MCF 10A (cell line): ENCODE data around the gene ESRRG. TPM values are rescaled to one million over a fixed set of nuclear protein-coding genes. Genes with fewer than 3 reads are reported as not detected.
A peak's percentile ranks its signal among the peaks of the same experiment; 100 is the strongest.

Source experiments
- Bru-seq: library from RNA; stranded (reverse); fragments of 400-500 nt; gene quantifications from one replicate; lab custom pipeline; 2021; lab: Mats Ljungman, UMichigan
- BruChase-seq, 2 experiments: library from RNA; stranded (reverse); fragments of 400-500 nt; gene quantifications; one replicate each; lab custom pipeline; 2021; lab: Mats Ljungman, UMichigan
- BruUV-seq: library from RNA; stranded (reverse); fragments of 400-500 nt; replicated peaks from 2 replicates; lab custom pipeline; 2021; lab: Mats Ljungman, UMichigan
- CTCF ChIA-PET: fragments of 300-600 bp; sonication (Branson Sonifier 250); formaldehyde crosslinking; extraction: SDS; loops from one replicate; lab custom pipeline; 2021; ENCODE audit warnings: antibody characterized with exemption, inconsistent platforms; lab: Yijun Ruan, JAX
- POLR2A ChIA-PET: fragments of 300-600, 350-650 bp; sonication (Branson Sonifier 250); formaldehyde crosslinking; extraction: SDS; loops from one replicate; lab custom pipeline; 2020; ENCODE audit warnings: antibody characterized with exemption, inconsistent platforms; lab: Yijun Ruan, JAX
- DNase-seq: peaks from one replicate; pipeline ENCODE4 v3.0.0-alpha.2; 2018; ENCODE audit not compliant: unreplicated experiment
- H3K27ac Mint-ChIP-seq: one replicate; pipeline ENCODE4 v1.8.0; 2022; ENCODE audit warnings: mild to moderate bottlenecking, low read depth, mixed read lengths; ENCODE audit not compliant: unreplicated experiment
- H3K27me3 Mint-ChIP-seq: one replicate; pipeline ENCODE4 v1.8.0; 2022; ENCODE audit warnings: mixed read lengths; ENCODE audit not compliant: insufficient read depth, unreplicated experiment
- H3K36me3 Mint-ChIP-seq: one replicate; pipeline ENCODE4 v1.8.0; 2022; ENCODE audit warnings: mild to moderate bottlenecking, moderate library complexity, mixed read lengths; ENCODE audit not compliant: insufficient read depth, unreplicated experiment
- H3K4me1 Mint-ChIP-seq: one replicate; pipeline ENCODE4 v1.8.0; 2022; ENCODE audit warnings: mixed read lengths; ENCODE audit not compliant: insufficient read depth, unreplicated experiment
- H3K4me3 Mint-ChIP-seq: one replicate; pipeline ENCODE4 v1.8.0; 2022; ENCODE audit warnings: mild to moderate bottlenecking, moderate library complexity, mixed read lengths; ENCODE audit not compliant: unreplicated experiment
- H3K9me3 Mint-ChIP-seq: one replicate; pipeline ENCODE4 v1.8.0; 2022; ENCODE audit warnings: mixed read lengths; ENCODE audit not compliant: unreplicated experiment
- intact Hi-C: fragments of 100-400 bp; cut with micrococcal nuclease; formaldehyde crosslinking; loops from 2 replicates; pipeline ENCODE4 v1.14.1; 2022
- long read RNA-seq: library from polyadenylated mRNA; stranded (forward); transcript quantifications from one replicate; pipeline ENCODE4 v2.0.0, GENCODE V29; 2022
- total RNA-seq: library from RNA; stranded (reverse); gene quantifications from 2 replicates; pipeline ENCODE4 v1.2.3, GENCODE V29; 2022
- TF ChIP-seq, protein P1 (sequence below): fragments of 200-600 bp; IDR thresholded peaks from one replicate; pipeline ENCODE4 v1.8.0; 2022; ENCODE audit warnings: antibody characterized with exemption, mild to moderate bottlenecking; ENCODE audit not compliant: unreplicated experiment

ESRRG gene
- total RNA-seq (0.44 TPM in 1 of 2 replicates, not detected in the other), Bru-seq, nascent RNA (percentile 7 among the genes with signal in this experiment), BruChase-seq, experiment 1, labeled RNA remaining after a 6-hour chase (percentile 4 among the genes with signal in this experiment), BruChase-seq, experiment 2, labeled RNA remaining after a 2-hour chase (percentile 8 among the genes with signal in this experiment)
- long read RNA-seq, result 0 reads

GRCh38 chr1:216723274-216723780 is at the start of gene ESRRG:
Gene ESRRG (minus strand): TSS chr1:216723429. CDS start chr1:216723299, 130 bp downstream.
- Mint-ChIP-seq H3K36me3 (no peaks in the 10 kb centered on the region), H3K27me3 (peaks cover 100% of the 10 kb centered on the region), H3K9me3 (no peaks in the 10 kb centered on the region), H3K27ac (no peak within 1 kb of the TSS), H3K4me3 (no peak within 1 kb of the TSS), H3K4me1 (peaks cover 8% of the 10 kb centered on the region)
- no TSS peak for BruUV-seq
- no peak for DNase-seq
- CTCF ChIA-PET, result interaction anchor here (0.6 to 1.4 kb wide), 13 partner anchors 10 to 1471 kb away, joined by 3 to 7 read pairs (median 3); no protein-coding TSS in a partner anchor
- intact Hi-C loops, result loop anchor here (5.0 kb wide), 1 partner anchor 411 kb away; no protein-coding TSS in a partner anchor
- TF ChIP-seq, protein P1, sequence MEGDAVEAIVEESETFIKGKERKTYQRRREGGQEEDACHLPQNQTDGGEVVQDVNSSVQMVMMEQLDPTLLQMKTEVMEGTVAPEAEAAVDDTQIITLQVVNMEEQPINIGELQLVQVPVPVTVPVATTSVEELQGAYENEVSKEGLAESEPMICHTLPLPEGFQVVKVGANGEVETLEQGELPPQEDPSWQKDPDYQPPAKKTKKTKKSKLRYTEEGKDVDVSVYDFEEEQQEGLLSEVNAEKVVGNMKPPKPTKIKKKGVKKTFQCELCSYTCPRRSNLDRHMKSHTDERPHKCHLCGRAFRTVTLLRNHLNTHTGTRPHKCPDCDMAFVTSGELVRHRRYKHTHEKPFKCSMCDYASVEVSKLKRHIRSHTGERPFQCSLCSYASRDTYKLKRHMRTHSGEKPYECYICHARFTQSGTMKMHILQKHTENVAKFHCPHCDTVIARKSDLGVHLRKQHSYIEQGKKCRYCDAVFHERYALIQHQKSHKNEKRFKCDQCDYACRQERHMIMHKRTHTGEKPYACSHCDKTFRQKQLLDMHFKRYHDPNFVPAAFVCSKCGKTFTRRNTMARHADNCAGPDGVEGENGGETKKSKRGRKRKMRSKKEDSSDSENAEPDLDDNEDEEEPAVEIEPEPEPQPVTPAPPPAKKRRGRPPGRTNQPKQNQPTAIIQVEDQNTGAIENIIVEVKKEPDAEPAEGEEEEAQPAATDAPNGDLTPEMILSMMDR, result no peak
- POLR2A ChIA-PET, result no interaction called here

GRCh38 chr1:216771922-216772321 is 48.7 kb upstream of the ESRRG start:
- intact Hi-C loops, result no loop called here
- TF ChIP-seq, protein P1, result no peak
- Mint-ChIP-seq H3K4me1 (peaks cover 4% of the 10 kb centered on the region), H3K4me3 (no peak overlapping the region), H3K36me3 (no peaks in the 10 kb centered on the region), H3K9me3 (no peaks in the 10 kb centered on the region), H3K27me3 (no peaks in the 10 kb centered on the region), H3K27ac (no peak overlapping the region)
- ChIA-PET CTCF (interaction anchor here (0.5 to 1.9 kb wide), 12 partner anchors 8 to 889 kb away, joined by 3 to 9 read pairs (median 3); no protein-coding TSS in a partner anchor), POLR2A (interaction anchor here (1.1 kb wide), 1 partner anchor 10 kb away, joined by 3 read pairs; no protein-coding TSS in a partner anchor)
- no peak for DNase-seq
- BruUV-seq, result no TSS peak

GRCh38 chr1:216766633-216767327 is 43.6 kb upstream of the ESRRG start:
- TF ChIP-seq, protein P1, result no peak
- peaks cover 5% of the 10 kb centered on the region for H3K4me1 Mint-ChIP-seq
- no TSS peak for BruUV-seq
- H3K9me3 Mint-ChIP-seq, result no peaks in the 10 kb centered on the region
- POLR2A ChIA-PET, result interaction anchor here (0.6 to 0.7 kb wide), 2 partner anchors 1369 to 1660 kb away, joined by 3 to 4 read pairs; no protein-coding TSS in a partner anchor
- no peaks in the 10 kb centered on the region for H3K27me3 Mint-ChIP-seq
- H3K36me3 Mint-ChIP-seq, result no peaks in the 10 kb centered on the region
- CTCF ChIA-PET, result interaction anchor here (0.5 to 1.6 kb wide), 4 partner anchors 17 to 894 kb away, joined by 3 to 8 read pairs (median 4); no protein-coding TSS in a partner anchor
- no peak for DNase-seq
- H3K27ac Mint-ChIP-seq, result no peak overlapping the region
- intact Hi-C loops, result no loop called here
- H3K4me3 Mint-ChIP-seq, result no peak overlapping the region
